GM21825 (cell line): Measurements from ENCODE around the gene HDAC4.

ENCODE experiments used
- ATAC-seq: cut with Tn5 transposase; IDR thresholded peaks from one replicate; pipeline ENCODE4 v1.9.1; 2021; ENCODE audit warnings: mild to moderate bottlenecking, moderate library complexity; ENCODE audit not compliant: unreplicated experiment

HDAC4 gene

DNA sequence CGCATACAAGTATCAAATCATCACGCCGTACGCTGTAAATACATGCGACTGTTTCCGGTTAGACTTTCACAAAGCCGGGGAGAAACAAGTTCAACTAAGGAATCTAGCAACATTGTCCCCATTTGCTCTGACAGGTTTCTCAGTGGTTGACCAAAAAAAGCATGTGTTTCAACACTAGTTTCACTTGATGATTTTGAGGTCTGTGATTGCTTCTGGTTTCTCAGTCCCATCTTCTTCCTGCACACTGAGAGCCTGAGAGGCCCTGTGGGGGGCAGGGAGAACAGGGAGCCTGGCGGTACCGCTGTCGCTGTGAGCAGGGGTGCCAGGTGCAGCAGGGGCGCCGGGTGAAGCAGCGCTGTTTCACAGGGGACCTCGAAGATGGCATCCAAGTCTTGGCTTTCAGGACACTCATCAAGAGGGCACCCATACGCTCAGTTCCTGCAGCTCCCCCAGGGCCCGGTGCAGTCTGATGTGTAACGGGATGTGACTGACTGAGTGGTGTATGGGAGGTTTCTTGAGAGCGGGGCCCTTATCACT is 282.1 kb downstream of the HDAC4 start:
- no peak for ATAC-seq

- no peak for ATAC-seq
Observed at GRCh38 chr2:239118264-239118663, 282.6 kb downstream of the HDAC4 start.

DNA sequence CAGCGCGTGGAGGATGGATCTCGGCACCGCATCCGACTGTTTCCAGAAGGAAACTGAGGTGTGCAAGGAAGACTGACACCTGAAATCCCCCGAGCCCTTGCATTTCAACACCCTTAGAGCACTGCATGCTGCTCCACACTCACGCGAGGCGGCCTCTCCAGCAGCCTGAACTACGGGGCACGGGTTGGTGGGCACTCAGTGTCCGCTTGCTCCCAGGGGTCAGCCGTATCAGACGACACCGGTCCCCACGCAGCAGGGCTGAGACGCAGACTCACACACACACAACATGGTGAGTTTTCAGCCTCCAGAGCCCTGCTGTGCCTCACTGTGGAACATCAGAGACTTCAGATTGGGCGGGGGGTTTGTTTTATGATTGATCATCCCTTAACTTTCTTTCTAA is 283.0 kb downstream of the HDAC4 start:
- ATAC-seq: no peak

DNA sequence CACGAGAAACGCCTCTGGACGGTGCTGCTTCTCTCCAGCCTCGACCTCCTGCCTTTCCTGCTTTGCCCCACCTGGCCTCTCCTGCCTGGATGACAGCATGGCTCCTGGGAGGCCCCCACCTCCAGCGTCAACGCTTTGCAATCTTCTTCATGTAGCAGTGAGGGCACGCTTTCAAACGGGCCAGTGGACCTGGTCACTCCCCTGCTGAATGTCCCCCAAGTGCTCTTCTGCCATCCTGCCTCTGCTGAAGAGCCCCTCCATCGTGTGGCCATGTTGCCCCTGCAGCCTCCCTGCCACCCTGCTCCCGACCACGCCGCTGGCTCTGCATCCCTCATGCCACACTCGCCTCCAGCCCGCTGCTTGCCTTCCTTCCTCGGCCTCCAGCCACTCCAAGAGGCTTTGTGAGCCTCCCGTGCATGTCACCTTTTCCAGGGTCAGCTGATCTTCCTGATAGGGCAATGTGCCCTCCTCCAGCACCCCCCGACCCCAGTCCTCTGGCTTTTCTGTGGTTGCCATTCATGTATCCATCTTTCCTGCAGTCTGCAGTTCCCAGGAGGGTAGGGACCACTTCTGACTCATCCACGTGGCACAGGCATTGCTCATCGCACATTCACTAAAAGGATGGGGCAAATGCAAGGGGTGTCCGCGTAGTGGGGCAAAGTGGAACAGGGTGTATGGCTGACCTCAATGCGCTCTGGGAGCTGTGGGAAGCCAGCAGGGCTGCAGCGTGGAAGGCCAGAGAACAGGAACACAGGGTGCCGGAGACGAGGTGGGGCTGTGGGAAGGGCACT is 284.2 kb downstream of the HDAC4 start:
- ATAC-seq: no peak

GRCh38 chr2:239115616-239116015 is 285.2 kb downstream of the HDAC4 start:
- no peak for ATAC-seq

DNA sequence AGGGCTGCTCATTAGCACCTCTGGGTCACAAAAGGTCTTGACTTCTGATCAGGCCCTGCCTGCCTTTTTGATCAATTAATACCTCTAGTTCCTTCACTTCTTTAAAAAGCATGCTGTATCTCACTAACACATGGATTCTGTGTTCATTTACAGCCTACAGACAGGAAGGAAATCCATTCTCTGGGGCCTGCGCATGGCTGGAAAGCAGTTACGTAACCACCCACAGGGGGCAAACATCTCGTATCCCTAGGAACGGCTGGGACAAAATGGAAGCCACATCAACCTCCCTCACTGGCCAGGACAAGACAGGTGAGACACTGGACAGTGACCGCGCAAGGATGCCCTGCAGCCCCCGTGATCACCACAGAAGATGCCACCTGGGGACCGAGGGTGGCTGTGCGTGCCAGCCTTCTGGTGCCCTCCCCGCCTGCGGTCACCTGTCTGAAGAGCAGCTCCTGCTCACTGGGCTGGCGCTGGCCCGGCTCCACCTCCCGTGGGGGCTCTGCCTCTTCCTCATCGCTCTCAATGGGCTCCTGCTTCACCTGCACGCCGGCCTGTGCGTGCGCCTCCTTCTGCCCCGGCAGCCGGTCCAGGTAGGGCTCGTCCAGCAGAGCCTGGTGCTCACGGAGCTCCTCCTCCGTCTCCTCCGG is 286.1 kb downstream of the HDAC4 start:
- ATAC-seq: no peak

DNA sequence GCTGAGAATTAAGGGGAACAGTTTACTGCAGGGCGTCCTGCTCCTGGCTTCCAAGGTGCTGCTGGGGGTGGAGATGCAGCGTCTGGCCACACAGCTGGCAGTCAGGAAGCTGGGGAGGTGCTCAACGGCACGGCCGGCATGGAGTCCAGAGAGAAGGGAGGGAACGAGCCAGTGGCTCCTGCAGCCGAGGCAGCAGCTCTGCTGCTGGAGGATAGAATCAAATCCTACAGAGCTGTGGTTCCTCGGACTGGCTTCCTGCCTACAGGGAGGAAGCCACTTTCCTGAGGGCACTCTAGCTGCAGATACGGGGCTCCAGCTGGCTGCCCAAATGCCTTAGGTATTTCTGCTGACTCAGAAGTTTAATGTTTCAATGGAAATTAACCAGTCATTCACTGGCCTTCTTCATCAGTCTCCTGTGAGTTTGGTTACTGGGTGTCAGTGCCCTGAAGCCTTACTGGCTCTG is 286.7 kb downstream of the HDAC4 start:
- no peak for ATAC-seq

GRCh38 chr2:239113615-239114014 is 287.2 kb downstream of the HDAC4 start:
- ATAC-seq: no peak

DNA sequence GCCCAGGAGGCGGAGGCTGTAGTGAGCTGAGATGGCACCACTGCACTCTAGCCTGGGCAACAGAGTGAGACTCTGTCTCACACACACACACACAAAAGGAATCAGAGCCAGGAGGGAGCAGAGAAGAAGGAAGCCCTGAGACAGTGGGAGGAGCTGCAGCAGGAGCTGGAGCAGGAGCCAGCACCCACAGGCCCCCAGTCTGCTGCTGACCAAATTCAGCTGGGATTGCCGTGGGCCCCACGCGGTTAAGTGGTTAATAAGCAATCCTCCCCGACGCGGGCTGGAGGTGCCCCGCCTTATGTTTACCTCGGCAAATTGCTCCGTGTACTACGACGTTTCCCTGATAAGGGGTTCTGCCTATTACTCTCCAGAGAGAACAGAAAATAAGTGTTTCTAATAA is 287.6 kb downstream of the HDAC4 start:
- no peak for ATAC-seq

DNA sequence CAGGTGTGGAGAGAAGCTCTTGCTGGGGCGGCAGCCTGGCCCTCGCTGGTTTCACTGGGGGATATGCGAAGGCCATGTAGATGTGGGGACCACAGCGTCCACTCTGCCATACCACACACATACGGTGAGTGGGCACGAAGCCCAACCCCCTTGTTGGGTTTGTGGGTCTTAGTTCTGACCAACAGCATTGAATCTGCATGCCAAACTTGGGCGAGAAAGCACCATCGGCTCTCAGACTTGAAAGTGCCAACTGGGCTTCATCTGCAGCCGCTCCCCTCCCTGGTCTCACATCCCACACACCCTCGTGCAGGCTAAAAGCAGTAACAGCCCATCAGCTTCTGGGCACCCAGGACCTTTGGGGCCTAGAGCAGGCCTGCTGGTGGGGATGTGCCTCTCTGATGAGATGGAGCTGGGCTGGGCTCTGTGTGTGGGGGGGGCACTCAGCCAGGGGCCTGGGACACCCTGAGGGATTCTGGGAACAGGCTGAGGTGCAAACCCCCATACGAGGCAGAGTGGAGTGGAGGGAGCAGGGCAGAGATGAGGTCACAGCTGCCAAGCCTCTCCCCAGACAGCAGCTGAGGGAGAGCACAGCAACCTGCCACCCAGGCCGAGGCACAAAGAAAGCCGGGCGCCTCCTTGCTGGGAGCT is 288.6 kb downstream of the HDAC4 start:
- no peak for ATAC-seq

DNA sequence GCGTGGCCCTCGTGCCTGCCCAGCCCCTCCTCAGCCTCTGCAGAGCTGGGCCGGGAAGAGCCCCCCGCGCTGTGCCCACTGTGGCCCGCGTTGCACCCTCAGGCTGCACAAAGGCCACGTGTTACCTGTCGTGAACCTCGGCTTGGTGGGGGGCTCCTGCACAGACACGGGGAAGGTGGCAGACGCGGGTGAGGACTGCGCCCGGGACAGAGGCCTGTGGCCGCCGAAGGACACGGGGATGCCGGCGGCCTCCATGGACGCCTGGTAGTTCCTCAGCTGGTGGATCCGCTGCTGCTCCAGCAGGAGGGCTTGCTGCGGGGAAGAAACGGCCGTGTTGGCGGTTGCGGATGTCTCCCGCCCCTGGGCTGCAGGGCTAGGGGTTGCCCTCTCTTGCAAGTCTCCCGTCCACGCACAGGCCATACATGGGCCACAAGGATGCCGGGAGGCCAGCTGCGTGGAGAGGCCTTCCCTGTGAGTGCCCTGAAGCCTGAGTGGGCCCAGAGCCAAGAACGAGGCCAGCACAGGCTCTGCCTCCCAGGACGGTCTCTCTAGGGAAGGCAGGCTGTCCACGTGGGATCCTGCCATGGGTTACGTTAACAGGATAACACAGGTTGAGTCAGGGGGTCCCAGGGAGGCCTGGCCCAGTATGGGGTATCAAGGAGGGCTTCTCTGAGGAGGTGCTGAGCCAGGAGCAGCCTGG is 289.3 kb downstream of the HDAC4 start:
- no peak for ATAC-seq

GRCh38 chr2:239110595-239111048 is 290.2 kb downstream of the HDAC4 start:
- ATAC-seq: no peak

DNA sequence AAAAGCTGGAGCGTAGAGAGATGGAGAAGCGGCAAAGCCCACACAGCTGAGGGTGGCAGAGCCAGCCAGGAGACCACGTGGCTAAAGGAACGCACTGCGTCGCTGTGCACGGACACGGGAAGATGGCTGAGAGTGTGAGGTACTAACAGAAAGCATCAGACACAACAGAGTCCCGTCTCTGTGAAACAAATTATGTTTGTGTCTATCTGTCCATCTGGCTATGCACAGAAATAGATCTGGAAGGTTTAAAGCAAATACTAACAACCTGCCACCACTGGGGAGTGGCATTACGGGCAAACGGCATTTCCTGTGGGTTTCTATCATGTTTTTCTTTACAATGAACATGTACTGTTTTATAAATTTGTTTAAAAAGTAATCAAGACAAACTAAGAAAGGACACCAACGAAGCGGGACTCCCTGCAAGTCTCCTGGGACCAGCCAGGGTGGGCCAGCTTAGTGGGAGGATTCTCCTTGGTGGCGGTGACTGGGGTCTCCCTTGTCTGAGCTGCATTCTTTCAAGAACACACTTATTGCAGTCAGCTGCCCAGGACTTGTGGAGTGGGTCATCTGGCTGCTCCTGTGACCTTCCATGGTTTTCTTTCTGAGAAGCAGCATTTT is 290.8 kb downstream of the HDAC4 start:
- no peak for ATAC-seq

DNA sequence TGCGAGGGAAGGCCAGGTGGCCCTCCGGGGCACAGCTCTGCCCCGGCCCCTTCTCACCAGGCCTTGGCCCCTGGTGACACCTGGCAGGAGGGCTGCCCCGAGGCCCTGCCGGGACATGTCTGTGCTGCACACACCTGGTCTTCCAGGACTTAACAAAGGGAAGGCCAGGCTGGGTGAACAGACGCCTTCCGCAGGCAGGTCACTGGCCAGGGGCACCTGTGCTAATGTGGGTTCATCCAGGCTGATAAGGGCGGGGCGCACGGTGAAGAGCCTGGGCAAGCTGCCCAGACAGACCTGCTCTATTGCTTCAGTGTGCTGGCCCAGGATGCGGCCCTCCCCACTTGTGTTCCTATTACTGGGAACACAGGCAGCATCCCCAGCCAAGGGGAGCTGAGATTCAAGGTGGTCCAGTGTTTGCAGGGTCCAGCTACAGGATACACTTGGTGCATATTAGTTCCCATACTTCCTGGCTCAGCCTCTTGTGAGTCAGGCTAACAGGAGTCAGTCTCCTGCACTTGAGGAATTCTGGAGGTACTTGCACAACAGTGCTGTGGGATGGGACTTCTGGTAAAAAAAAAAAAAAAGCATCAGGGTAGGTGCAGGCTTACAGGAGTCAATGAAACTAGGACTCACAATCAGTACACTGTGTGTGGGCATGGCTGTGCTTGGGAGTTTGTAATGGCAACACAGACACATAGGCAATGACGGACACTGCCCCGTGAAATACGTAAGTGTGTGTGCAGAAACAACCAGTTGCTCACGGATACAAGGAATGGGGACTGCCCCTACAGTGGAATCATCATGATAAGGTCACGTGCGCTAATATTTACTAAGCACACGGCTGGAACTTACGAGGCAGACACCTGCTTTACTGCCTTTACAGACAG is 291.5 kb downstream of the HDAC4 start:
- no peak for ATAC-seq

DNA sequence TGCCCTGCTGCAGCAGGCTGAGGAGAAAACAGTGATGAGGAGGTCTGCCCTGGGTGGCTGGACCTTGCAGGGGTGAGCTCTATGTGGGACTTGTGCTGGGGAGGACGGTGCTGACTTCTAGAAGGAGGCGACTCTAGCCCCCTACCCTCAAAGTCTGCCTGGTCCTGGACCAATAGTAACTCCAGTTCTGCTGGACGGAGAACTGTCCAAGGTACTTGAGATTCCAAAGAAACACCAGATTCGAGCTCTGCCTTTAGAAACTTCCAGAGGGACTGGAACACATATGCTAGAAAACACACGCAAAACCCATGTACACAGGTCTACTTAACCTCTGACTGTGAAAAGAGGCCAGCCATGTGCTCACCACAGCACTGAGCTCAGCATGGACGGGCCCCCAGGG is 292.4 kb downstream of the HDAC4 start:
- no peak for ATAC-seq

DNA sequence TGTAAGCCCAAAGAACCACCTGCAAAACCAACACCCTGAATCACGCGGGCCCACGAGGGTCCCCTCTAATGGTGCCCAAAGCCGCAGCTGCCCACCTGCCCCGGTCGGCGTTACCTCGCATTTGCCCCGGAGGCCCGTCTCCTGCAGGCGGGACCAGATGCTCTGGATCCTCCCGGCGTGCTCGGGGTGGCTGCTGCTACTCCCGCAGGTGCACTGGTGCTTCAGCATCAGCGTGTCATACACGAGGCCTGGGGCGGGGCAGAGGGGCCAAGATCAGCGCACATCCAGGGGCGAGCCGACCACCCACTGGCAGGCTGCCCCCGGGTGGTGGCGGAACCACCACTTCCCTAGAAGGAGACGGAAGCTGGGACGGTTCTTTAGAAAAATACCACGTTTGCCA is 292.9 kb downstream of the HDAC4 start:
- no peak for ATAC-seq

GRCh38 chr2:239106966-239107365 is 293.9 kb downstream of the HDAC4 start:
- ATAC-seq: no peak

- ATAC-seq: no peak
Observed at GRCh38 chr2:239106314-239106908, 294.4 kb downstream of the HDAC4 start.

DNA sequence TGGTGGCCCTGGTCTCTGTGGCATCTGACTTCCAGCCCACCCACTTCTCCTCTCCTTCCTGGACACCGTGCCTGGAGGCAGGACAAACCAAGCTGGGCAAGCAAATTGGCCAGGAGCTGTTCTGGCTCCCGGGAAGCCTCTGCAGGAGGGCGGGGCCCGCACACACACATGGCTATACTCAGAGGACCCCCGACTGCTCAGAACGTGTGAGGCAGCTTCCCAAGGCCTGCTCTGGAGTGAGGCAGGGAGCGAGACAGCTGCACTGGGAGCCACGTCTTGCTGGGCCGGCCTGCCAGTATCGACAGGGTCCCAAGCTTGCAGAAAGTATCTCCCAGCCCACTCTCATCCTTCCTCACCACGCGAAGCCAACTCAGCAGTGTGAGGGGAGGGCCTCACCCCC is 295.6 kb downstream of the HDAC4 start:
- ATAC-seq: no peak
